Muscle layer of duodenum (tissue), 2 donors: Measurements from ENCODE around the gene PCYOX1L.

Experiments
- H3K27ac ChIP-seq: one replicate; pipeline ENCODE4 v1.7.0; 2013; ENCODE audit warnings: mild to moderate bottlenecking, low read length
- H3K27me3 ChIP-seq: one replicate; pipeline ENCODE4 v1.7.0; 2013; ENCODE audit warnings: low read depth, mild to moderate bottlenecking, control low read depth, low read length
- H3K36me3 ChIP-seq, 2 donors: one replicate each; pipeline ENCODE4 v1.7.0; 2013; ENCODE audit warnings: low read length in 2 of 2, control low read depth in 1 of 2, mild to moderate bottlenecking in 1 of 2; ENCODE audit not compliant: insufficient read depth in 2 of 2, control insufficient read depth in 1 of 2
- H3K4me1 ChIP-seq, 2 donors: one replicate each; pipeline ENCODE4 v1.7.0; 2013; ENCODE audit warnings: low read length in 2 of 2, mild to moderate bottlenecking in 2 of 2, control low read depth in 1 of 2, moderate library complexity in 1 of 2; ENCODE audit not compliant: insufficient read depth in 2 of 2, control insufficient read depth in 1 of 2
- H3K4me3 ChIP-seq, 2 donors: one replicate each; pipeline ENCODE4 v1.7.0; 2013; ENCODE audit warnings: low read length in 2 of 2, low read depth in 1 of 2, mild to moderate bottlenecking in 1 of 2
- H3K9me3 ChIP-seq, 2 donors: one replicate each; pipeline ENCODE4 v1.7.0; 2013; ENCODE audit warnings: low read length in 2 of 2, control low read depth in 1 of 2, mild to moderate bottlenecking in 1 of 2; ENCODE audit not compliant: control insufficient read depth in 1 of 2
- donor health status: healthy.

The PCYOX1L gene

GRCh38 chr5:149322518-149322917, 35.3 kb upstream of the PCYOX1L start:
- H3K27me3 ChIP-seq: no peaks in the 10 kb centered on the region
- H3K9me3 ChIP-seq: no peaks in the 10 kb centered on the region
- H3K4me3 ChIP-seq: no peak overlapping the region
- H3K36me3 ChIP-seq: no peaks in the 10 kb centered on the region
- peaks cover 10% of the 10 kb centered on the region in 2 donors for H3K4me1 ChIP-seq
- H3K27ac ChIP-seq: peak overlapping the region; percentile 47

GRCh38 chr5:149323210-149323609, 34.6 kb upstream of the PCYOX1L start:
- Histone ChIP-seq H3K4me3 (no peak overlapping the region), H3K4me1 (peaks cover 9 to 10% of the 10 kb centered on the region in 2 donors), H3K36me3 (no peaks in the 10 kb centered on the region), H3K27ac (peak overlapping the region; percentile 47), H3K27me3 (no peaks in the 10 kb centered on the region), H3K9me3 (no peaks in the 10 kb centered on the region)

- no peaks in the 10 kb centered on the region for H3K27me3 ChIP-seq
- H3K27ac ChIP-seq: peak overlapping the region; percentile 69
- no peak overlapping the region for H3K4me3 ChIP-seq
- H3K36me3 ChIP-seq: no peaks in the 10 kb centered on the region
- peaks cover 9 to 10% of the 10 kb centered on the region in 2 donors for H3K4me1 ChIP-seq
- no peaks in the 10 kb centered on the region for H3K9me3 ChIP-seq
Measured at GRCh38 chr5:149323621-149324205, 34.1 kb upstream of the PCYOX1L start.

- Histone ChIP-seq H3K36me3 (no peaks in the 10 kb centered on the region), H3K27ac (no peak overlapping the region), H3K4me3 (no peak overlapping the region), H3K4me1 (peaks cover 9 to 10% of the 10 kb centered on the region in 2 donors), H3K27me3 (no peaks in the 10 kb centered on the region), H3K9me3 (no peaks in the 10 kb centered on the region)
Measured at GRCh38 chr5:149324641-149325040, 33.2 kb upstream of the PCYOX1L start.

GRCh38 chr5:149325166-149325735, 32.6 kb upstream of the PCYOX1L start:
- Histone ChIP-seq H3K4me3 (no peak overlapping the region), H3K4me1 (peaks cover 9 to 10% of the 10 kb centered on the region in 2 donors), H3K27ac (no peak overlapping the region), H3K9me3 (no peaks in the 10 kb centered on the region), H3K36me3 (no peaks in the 10 kb centered on the region), H3K27me3 (no peaks in the 10 kb centered on the region)

GRCh38 chr5:149325894-149326293, 32.0 kb upstream of the PCYOX1L start:
- H3K9me3 ChIP-seq: no peaks in the 10 kb centered on the region
- no peak overlapping the region for H3K27ac ChIP-seq
- no peaks in the 10 kb centered on the region for H3K36me3 ChIP-seq
- H3K4me3 ChIP-seq: no peak overlapping the region
- no peaks in the 10 kb centered on the region for H3K27me3 ChIP-seq
- H3K4me1 ChIP-seq: peaks cover 4% of the 10 kb centered on the region in 2 donors

GRCh38 chr5:149326611-149327010, 31.2 kb upstream of the PCYOX1L start:
- Histone ChIP-seq H3K27ac (no peak overlapping the region), H3K4me3 (no peak overlapping the region), H3K36me3 (no peaks in the 10 kb centered on the region)

GRCh38 chr5:149328177-149328576, 29.7 kb upstream of the PCYOX1L start:
- Histone ChIP-seq H3K36me3 (no peaks in the 10 kb centered on the region), H3K4me3 (no peak overlapping the region), H3K4me1 (no peaks in the 10 kb centered on the region), H3K27ac (no peak overlapping the region), H3K27me3 (no peaks in the 10 kb centered on the region), H3K9me3 (no peaks in the 10 kb centered on the region)

More at GRCh38 chr5:149326611-149327010, 31.2 kb upstream of the PCYOX1L start:
- Histone ChIP-seq H3K4me1 (no peaks in the 10 kb centered on the region), H3K9me3 (no peaks in the 10 kb centered on the region), H3K27me3 (no peaks in the 10 kb centered on the region)

GRCh38 chr5:149333711-149334443, 24.0 kb upstream of the PCYOX1L start:
- H3K36me3 ChIP-seq: no peaks in the 10 kb centered on the region
- H3K27me3 ChIP-seq: no peaks in the 10 kb centered on the region
- H3K9me3 ChIP-seq: no peaks in the 10 kb centered on the region
- H3K4me1 ChIP-seq: no peaks in the 10 kb centered on the region
- H3K4me3 ChIP-seq: no peak overlapping the region
- no peak overlapping the region for H3K27ac ChIP-seq

GRCh38 chr5:149337736-149338135, 20.1 kb upstream of the PCYOX1L start:
- no peak overlapping the region for H3K27ac ChIP-seq
- no peaks in the 10 kb centered on the region for H3K36me3 ChIP-seq
- no peak overlapping the region for H3K4me3 ChIP-seq
- H3K9me3 ChIP-seq: no peaks in the 10 kb centered on the region
- H3K27me3 ChIP-seq: no peaks in the 10 kb centered on the region
- no peaks in the 10 kb centered on the region for H3K4me1 ChIP-seq

- no peaks in the 10 kb centered on the region for H3K9me3 ChIP-seq
- H3K27me3 ChIP-seq: no peaks in the 10 kb centered on the region
- H3K36me3 ChIP-seq: no peaks in the 10 kb centered on the region
- H3K27ac ChIP-seq: no peak overlapping the region
- no peak overlapping the region for H3K4me3 ChIP-seq
- H3K4me1 ChIP-seq: no peaks in the 10 kb centered on the region
Measured at GRCh38 chr5:149338364-149338763, 19.5 kb upstream of the PCYOX1L start.
